Calu3 (cell line): ENCODE results near the gene KIAA1958. TPM values are rescaled to one million over a fixed set of nuclear protein-coding genes. Genes with fewer than 3 reads are reported as not detected.

Source experiments
- BruUV-seq: library from RNA; stranded (reverse); fragments of 400-500 nt; replicated peaks from 2 replicates; lab custom pipeline; 2021; lab: Mats Ljungman, UMichigan
- CTCF ChIA-PET: fragments of 300-600 bp; sonication (Branson Sonifier 250); formaldehyde crosslinking; loops from one replicate; lab custom pipeline; 2022; ENCODE audit warnings: antibody characterized with exemption; lab: Charles Lee
- DNase-seq: peaks from one replicate; pipeline ENCODE4 v3.0.0; 2022
- H3K27ac Mint-ChIP-seq: one replicate; pipeline ENCODE4 v1.8.0; 2022; ENCODE audit warnings: mixed read lengths; ENCODE audit not compliant: unreplicated experiment
- H3K27me3 Mint-ChIP-seq: one replicate; pipeline ENCODE4 v1.8.0; 2022; ENCODE audit warnings: mixed read lengths; ENCODE audit not compliant: unreplicated experiment
- H3K36me3 Mint-ChIP-seq: one replicate; pipeline ENCODE4 v1.8.0; 2022; ENCODE audit warnings: mild to moderate bottlenecking, moderate library complexity, mixed read lengths; ENCODE audit not compliant: insufficient read depth, unreplicated experiment
- H3K4me1 Mint-ChIP-seq: one replicate; pipeline ENCODE4 v1.8.0; 2022; ENCODE audit warnings: mild to moderate bottlenecking, low read depth, mixed read lengths; ENCODE audit not compliant: unreplicated experiment
- H3K4me3 Mint-ChIP-seq: one replicate; pipeline ENCODE4 v1.8.0; 2022; ENCODE audit warnings: mild to moderate bottlenecking, low read depth, moderate library complexity, mixed read lengths; ENCODE audit not compliant: unreplicated experiment
- H3K9me3 Mint-ChIP-seq: one replicate; pipeline ENCODE4 v1.8.0; 2022; ENCODE audit warnings: low read depth, mixed read lengths; ENCODE audit not compliant: unreplicated experiment
- intact Hi-C: fragments of 100-400 bp; cut with micrococcal nuclease; formaldehyde crosslinking; loops from one replicate; pipeline ENCODE4 v1.10.0; 2022; ENCODE audit not compliant: unreplicated experiment
- total RNA-seq: library from RNA; stranded (reverse); gene quantifications from 2 replicates; pipeline ENCODE4 v1.2.3, GENCODE V29; 2022
- TF ChIP-seq, protein P1 (sequence below): fragments of 200-600 bp; IDR thresholded peaks from one replicate; pipeline ENCODE4 v1.8.0; 2022; ENCODE audit warnings: antibody characterized with exemption; ENCODE audit not compliant: unreplicated experiment

KIAA1958 gene
- total RNA-seq, 1 experiment from 2014 or later = 13.0 TPM

DNA sequence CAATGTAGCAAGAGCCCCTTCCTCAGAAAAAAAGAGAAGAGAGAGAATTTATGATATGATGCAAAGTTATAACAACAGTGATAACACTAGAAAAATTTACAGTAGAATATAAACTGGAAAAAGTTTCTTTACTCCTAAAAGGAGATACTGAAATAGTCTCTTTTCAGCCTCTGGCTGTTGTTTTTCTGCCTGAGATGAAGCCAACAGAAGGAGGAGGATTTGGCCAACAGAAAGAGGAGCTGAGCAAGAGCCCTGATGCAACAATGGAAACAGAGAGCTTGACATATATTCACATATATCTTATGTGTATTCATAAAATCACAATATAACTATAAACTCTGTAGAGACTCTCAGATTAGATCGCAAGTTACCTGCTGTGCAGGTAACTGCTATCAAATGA lies 122.2 kb downstream of the KIAA1958 start:
- no peak overlapping the region for H3K4me3 Mint-ChIP-seq
- H3K4me1 Mint-ChIP-seq = no peaks in the 10 kb centered on the region
- no peaks in the 10 kb centered on the region for H3K9me3 Mint-ChIP-seq
- intact Hi-C loops = no loop called here
- no peak overlapping the region for H3K27ac Mint-ChIP-seq
- H3K36me3 Mint-ChIP-seq = no peaks in the 10 kb centered on the region
- CTCF ChIA-PET = no interaction called here
- H3K27me3 Mint-ChIP-seq = no peaks in the 10 kb centered on the region
- TF ChIP-seq, protein P1, sequence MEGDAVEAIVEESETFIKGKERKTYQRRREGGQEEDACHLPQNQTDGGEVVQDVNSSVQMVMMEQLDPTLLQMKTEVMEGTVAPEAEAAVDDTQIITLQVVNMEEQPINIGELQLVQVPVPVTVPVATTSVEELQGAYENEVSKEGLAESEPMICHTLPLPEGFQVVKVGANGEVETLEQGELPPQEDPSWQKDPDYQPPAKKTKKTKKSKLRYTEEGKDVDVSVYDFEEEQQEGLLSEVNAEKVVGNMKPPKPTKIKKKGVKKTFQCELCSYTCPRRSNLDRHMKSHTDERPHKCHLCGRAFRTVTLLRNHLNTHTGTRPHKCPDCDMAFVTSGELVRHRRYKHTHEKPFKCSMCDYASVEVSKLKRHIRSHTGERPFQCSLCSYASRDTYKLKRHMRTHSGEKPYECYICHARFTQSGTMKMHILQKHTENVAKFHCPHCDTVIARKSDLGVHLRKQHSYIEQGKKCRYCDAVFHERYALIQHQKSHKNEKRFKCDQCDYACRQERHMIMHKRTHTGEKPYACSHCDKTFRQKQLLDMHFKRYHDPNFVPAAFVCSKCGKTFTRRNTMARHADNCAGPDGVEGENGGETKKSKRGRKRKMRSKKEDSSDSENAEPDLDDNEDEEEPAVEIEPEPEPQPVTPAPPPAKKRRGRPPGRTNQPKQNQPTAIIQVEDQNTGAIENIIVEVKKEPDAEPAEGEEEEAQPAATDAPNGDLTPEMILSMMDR = no peak
- no peak for DNase-seq
- BruUV-seq = no TSS peak

DNA sequence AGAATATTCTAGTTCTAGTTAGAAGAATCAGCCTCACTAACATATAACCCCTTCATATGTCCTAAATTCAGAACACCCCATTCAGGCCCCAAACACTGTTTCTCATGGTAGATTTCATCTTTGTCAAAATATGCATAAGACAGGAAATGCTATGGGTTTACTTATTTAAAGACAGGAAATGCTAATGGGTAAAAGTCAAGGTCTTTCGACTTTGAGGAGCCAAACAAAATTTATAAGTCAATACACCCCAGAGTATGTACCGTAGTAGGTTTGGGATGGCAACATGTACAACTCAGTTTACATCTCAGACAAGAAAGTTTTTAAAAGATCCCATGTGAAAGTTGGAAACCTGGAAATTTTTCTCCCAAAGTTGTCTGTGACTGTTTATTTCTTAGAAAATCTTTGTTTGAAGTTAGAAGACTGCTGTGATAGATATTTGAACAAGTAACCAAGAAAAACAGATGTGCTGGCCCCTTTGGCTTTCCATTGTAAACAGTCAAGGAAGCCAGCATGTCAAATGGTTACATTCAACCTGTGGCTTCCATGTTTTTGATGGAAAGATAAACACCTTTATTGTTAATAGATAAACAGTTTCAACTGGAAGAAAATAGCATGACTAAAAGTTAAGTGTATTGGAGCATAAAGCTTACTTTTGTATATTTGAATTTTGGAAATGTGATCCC lies 129.1 kb downstream of the KIAA1958 start:
- CTCF ChIA-PET = no interaction called here
- no TSS peak for BruUV-seq
- Mint-ChIP-seq H3K27me3 (no peaks in the 10 kb centered on the region), H3K36me3 (no peaks in the 10 kb centered on the region), H3K27ac (no peak overlapping the region), H3K4me3 (no peak overlapping the region), H3K4me1 (no peaks in the 10 kb centered on the region), H3K9me3 (no peaks in the 10 kb centered on the region)
- no peak for DNase-seq
- TF ChIP-seq, protein P1 = no peak
- intact Hi-C loops = no loop called here

DNA sequence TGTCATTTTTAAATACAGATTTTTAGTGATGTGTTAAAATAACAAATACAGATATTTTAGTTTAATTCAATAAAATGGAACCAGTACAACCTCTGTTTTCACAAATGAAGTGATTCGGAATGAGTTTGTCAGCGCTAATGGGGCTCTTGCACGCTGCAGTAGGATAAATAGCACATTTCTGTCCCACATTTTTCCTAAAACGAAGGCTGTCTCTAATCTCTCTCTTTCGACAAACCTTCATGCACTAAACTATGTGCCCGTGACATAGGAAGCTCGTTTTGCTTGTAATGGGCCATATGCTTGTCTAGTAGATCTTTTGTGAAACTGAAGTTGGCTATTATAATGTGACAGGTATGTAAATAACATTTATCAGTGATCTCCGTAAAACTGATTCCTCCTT lies 130.7 kb downstream of the KIAA1958 start:
- Mint-ChIP-seq H3K27ac (no peak overlapping the region), H3K36me3 (no peaks in the 10 kb centered on the region), H3K27me3 (no peaks in the 10 kb centered on the region), H3K9me3 (no peaks in the 10 kb centered on the region), H3K4me1 (no peaks in the 10 kb centered on the region), H3K4me3 (no peak overlapping the region)
- TF ChIP-seq, protein P1 = no peak
- intact Hi-C loops = no loop called here
- DNase-seq = no peak
- BruUV-seq = no TSS peak
- CTCF ChIA-PET = interaction anchor here (0.6 kb wide), 1 partner anchor 9 kb away, joined by 3 read pairs; no protein-coding TSS in a partner anchor

DNA sequence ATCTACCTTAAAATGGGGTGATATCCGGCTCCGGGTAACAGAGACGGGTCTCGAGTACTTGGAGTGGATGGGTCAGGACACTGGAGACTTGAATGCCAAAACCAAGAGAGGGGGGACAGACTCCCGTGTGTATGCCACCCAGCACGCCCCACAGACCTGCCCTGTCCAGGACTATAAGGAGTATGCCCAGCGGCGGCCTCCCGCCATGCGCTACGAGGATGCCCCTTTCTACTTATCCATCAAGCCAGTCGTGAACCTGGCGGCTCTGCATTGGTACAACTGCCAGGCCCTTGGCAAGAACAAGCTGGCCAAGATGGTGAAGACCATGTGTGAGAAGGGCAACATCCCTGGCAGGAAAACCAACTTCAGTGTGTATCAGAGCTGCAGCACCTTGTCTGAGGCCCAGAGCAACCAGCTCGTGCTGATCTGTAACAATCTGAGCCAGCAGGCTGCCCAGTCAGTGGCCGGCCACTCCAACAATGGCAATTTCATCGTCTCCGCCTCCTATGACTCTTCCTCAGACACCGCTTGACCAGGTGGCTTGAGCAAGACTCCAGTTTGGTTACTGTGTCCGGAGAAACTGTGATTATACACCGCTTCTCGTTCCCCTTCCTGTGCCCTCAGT lies 131.9 kb downstream of the KIAA1958 start:
- CTCF ChIA-PET = no interaction called here
- no peaks in the 10 kb centered on the region for H3K36me3 Mint-ChIP-seq
- no peaks in the 10 kb centered on the region for H3K27me3 Mint-ChIP-seq
- TF ChIP-seq, protein P1 = no peak
- no peak overlapping the region for H3K4me3 Mint-ChIP-seq
- no peaks in the 10 kb centered on the region for H3K9me3 Mint-ChIP-seq
- no peak overlapping the region for H3K27ac Mint-ChIP-seq
- BruUV-seq = no TSS peak
- intact Hi-C loops = no loop called here
- H3K4me1 Mint-ChIP-seq = no peaks in the 10 kb centered on the region
- DNase-seq = no peak
